ENCODE data around the gene FGF9. TPM values are rescaled to one million over a fixed set of nuclear protein-coding genes. Genes with fewer than 3 reads are reported as not detected.

The FGF9 gene
- total RNA-seq, 1 donor from 2014 or later = under 0.01 TPM

- DNase-seq = no peak
These were observed 48.6 kb downstream of the FGF9 start for GRCh38 chr13:21719463-21719862.

GRCh38 chr13:21723807-21724505, 53.1 kb downstream of the FGF9 start:
- no peak for DNase-seq

- no peak for DNase-seq
These were observed 59.5 kb downstream of the FGF9 start for GRCh38 chr13:21730186-21730880.

- DNase-seq = no peak
These were observed 62.8 kb downstream of the FGF9 start for GRCh38 chr13:21733475-21734263.

- no peak for DNase-seq
These were observed 64.1 kb downstream of the FGF9 start for GRCh38 chr13:21734961-21735360.

- no peak for DNase-seq
These were observed 65.0 kb downstream of the FGF9 start for GRCh38 chr13:21735701-21736401.

GRCh38 chr13:21736926-21737325, 66.1 kb downstream of the FGF9 start:
- no peak for DNase-seq

GRCh38 chr13:21738630-21739029, 67.8 kb downstream of the FGF9 start:
- DNase-seq = no peak

- no peak for DNase-seq
These were observed 68.9 kb downstream of the FGF9 start for GRCh38 chr13:21739771-21740170.

GRCh38 chr13:21741396-21741979, 70.6 kb downstream of the FGF9 start:
- DNase-seq = no peak

GRCh38 chr13:21742096-21742495, 71.2 kb downstream of the FGF9 start:
- no peak for DNase-seq

GRCh38 chr13:21744149-21744548, 73.3 kb downstream of the FGF9 start:
- DNase-seq = no peak

- no peak for DNase-seq
These were observed 74.4 kb downstream of the FGF9 start for GRCh38 chr13:21745307-21745706.

GRCh38 chr13:21747456-21747855, 76.6 kb downstream of the FGF9 start:
- DNase-seq = no peak

- no peak for DNase-seq
These were observed 77.3 kb downstream of the FGF9 start for GRCh38 chr13:21748166-21748565.

- DNase-seq = no peak
These were observed 78.5 kb downstream of the FGF9 start for GRCh38 chr13:21749410-21749809.

GRCh38 chr13:21752501-21752900, 81.6 kb downstream of the FGF9 start:
- no peak for DNase-seq

- no peak for DNase-seq
These were observed 82.3 kb downstream of the FGF9 start for GRCh38 chr13:21753117-21753729.
